Smooth muscle cell (in vitro differentiated cells): ENCODE results near the gene GPC4. TPM values are rescaled to one million over a fixed set of nuclear protein-coding genes. Genes with fewer than 3 reads are reported as not detected.

ENCODE experiments used
- DNase-seq: peaks from one replicate; lab custom pipeline; 2025; ENCODE audit not compliant: unreplicated experiment; lab: John Stamatoyannopoulos, UW
- H2AFZ ChIP-seq: fragments of 200-600 bp; sonication (generic); 2 replicates; pipeline ENCODE4 v1.6.0; 2016; ENCODE audit warnings: antibody characterized with exemption, low read depth, mild to moderate bottlenecking
- H3F3A ChIP-seq: fragments of 200-600 bp; sonication (generic); 2 replicates; pipeline ENCODE4 v1.6.0; 2017; ENCODE audit warnings: antibody characterized with exemption, low read depth
- H3K27ac ChIP-seq: fragments of 200-600 bp; sonication (generic); 2 replicates; pipeline ENCODE4 v1.5.1; 2016; ENCODE audit warnings: low read depth, mild to moderate bottlenecking
- H3K27me3 ChIP-seq: fragments of 200-600 bp; sonication (generic); 2 replicates; pipeline ENCODE4 v1.6.1; 2016; ENCODE audit warnings: low read depth, mild to moderate bottlenecking
- H3K36me3 ChIP-seq: fragments of 200-600 bp; sonication (generic); 2 replicates; pipeline ENCODE4 v1.5.1; 2016; ENCODE audit warnings: low read depth
- H3K4me1 ChIP-seq: fragments of 200-600 bp; sonication (generic); 2 replicates; pipeline ENCODE4 v1.5.1; 2016; ENCODE audit warnings: low read depth
- H3K4me2 ChIP-seq: fragments of 200-600 bp; sonication (generic); 2 replicates; pipeline ENCODE4 v1.6.0; 2016; ENCODE audit warnings: mild to moderate bottlenecking
- H3K4me3 ChIP-seq: fragments of 200-600 bp; sonication (generic); 2 replicates; pipeline ENCODE4 v1.5.1; 2016; ENCODE audit warnings: mild to moderate bottlenecking
- H3K79me2 ChIP-seq: fragments of 200-600 bp; sonication (generic); 2 replicates; pipeline ENCODE4 v1.6.0; 2016; ENCODE audit warnings: low read depth, mild to moderate bottlenecking
- H3K9ac ChIP-seq: fragments of 200-600 bp; sonication (generic); 2 replicates; pipeline ENCODE4 v1.6.0; 2016; ENCODE audit warnings: low read depth
- H3K9me3 ChIP-seq: fragments of 200-600 bp; sonication (generic); replicated peaks from 2 replicates; pipeline ENCODE4 v1.5.1; 2016; ENCODE audit warnings: low read depth
- H4K20me1 ChIP-seq: fragments of 200-600 bp; sonication (generic); 2 replicates; pipeline ENCODE4 v1.6.0; 2016; ENCODE audit warnings: low read depth
- CTCF ChIP-seq: fragments of 200-600 bp; sonication (generic); IDR thresholded peaks from 2 replicates; pipeline ENCODE4 v1.5.1; 2017; ENCODE audit warnings: borderline replicate concordance, mild to moderate bottlenecking, antibody characterized with exemption; ENCODE audit not compliant: insufficient read depth, poor library complexity, severe bottlenecking
- WGBS: methylation state at CpG from one replicate; pipeline ENCODE4 v1.1.7; 2016; ENCODE audit warnings: low lambda C conversion rate; 5-methylcytosine and 5-hydroxymethylcytosine counted together
- polyA plus RNA-seq: library from polyadenylated mRNA; unstranded; fragments of >200 nt; fragmentation: Nextera tagmentation; extraction: Ambion mirVana; gene quantifications from 2 replicates; pipeline ENCODE4 v1.2.1, GENCODE V29; 2016
- total RNA-seq: library from RNA; depleted of rRNA; stranded (reverse); fragments of >200 nt; gene quantifications from 2 replicates; pipeline ENCODE4 v1.2.3, GENCODE V29; 2014

GPC4 gene
- total and polyA plus RNA-seq, 2 experiments from 2014 or later: 36.4 to 36.7 TPM

- H2AFZ ChIP-seq: no peak overlapping the region
- no peaks in the 10 kb centered on the region for H3K79me2 ChIP-seq
- H3F3A ChIP-seq: no peaks in the 10 kb centered on the region
- no peaks in the 10 kb centered on the region for H3K27me3 ChIP-seq
- H4K20me1 ChIP-seq: no peaks in the 10 kb centered on the region
- no peak for TF ChIP-seq CTCF
- no peak overlapping the region for H3K4me3 ChIP-seq
- no peak for DNase-seq
- no peak overlapping the region for H3K9ac ChIP-seq
- no peak overlapping the region for H3K4me2 ChIP-seq
- H3K27ac ChIP-seq: no peak overlapping the region
- H3K36me3 ChIP-seq: no peaks in the 10 kb centered on the region
- WGBS: 71% methylated on average over 3 of the region's 3 CpGs
- no peaks in the 10 kb centered on the region for H3K4me1 ChIP-seq
- H3K9me3 ChIP-seq: no peaks in the 10 kb centered on the region
These were observed 39.2 kb upstream of the GPC4 start for GRCh38 chrX:133454491-133454914.

GRCh38 chrX:133448512-133449076 is 33.3 kb upstream of the GPC4 start:
- no peaks in the 10 kb centered on the region for H3F3A ChIP-seq
- H3K27me3 ChIP-seq: no peaks in the 10 kb centered on the region
- H3K4me3 ChIP-seq: no peak overlapping the region
- no peaks in the 10 kb centered on the region for H3K36me3 ChIP-seq
- no peak for DNase-seq
- peak overlapping the region; percentile 17 for H3K27ac ChIP-seq
- H3K4me1 ChIP-seq: no peaks in the 10 kb centered on the region
- H3K4me2 ChIP-seq: no peak overlapping the region
- no peak for TF ChIP-seq CTCF
- 40% methylated on average over 4 of the region's 4 CpGs for WGBS
- H3K9ac ChIP-seq: no peak overlapping the region
- no peak overlapping the region for H2AFZ ChIP-seq
- H3K79me2 ChIP-seq: no peaks in the 10 kb centered on the region
- no peaks in the 10 kb centered on the region for H4K20me1 ChIP-seq
- no peaks in the 10 kb centered on the region for H3K9me3 ChIP-seq

- H3K4me1 ChIP-seq: no peaks in the 10 kb centered on the region
- H3K36me3 ChIP-seq: no peaks in the 10 kb centered on the region
- no peak overlapping the region for H3K9ac ChIP-seq
- H3K27ac ChIP-seq: no peak overlapping the region
- no peak for DNase-seq
- no peaks in the 10 kb centered on the region for H3K9me3 ChIP-seq
- H3K27me3 ChIP-seq: no peaks in the 10 kb centered on the region
- H3K4me3 ChIP-seq: peak overlapping the region; percentile 49
- peak overlapping the region; percentile 48 for H2AFZ ChIP-seq
- no peak for TF ChIP-seq CTCF
- no peaks in the 10 kb centered on the region for H3F3A ChIP-seq
- WGBS: 43% methylated on average over 16 of the region's 16 CpGs
- H4K20me1 ChIP-seq: no peaks in the 10 kb centered on the region
- H3K4me2 ChIP-seq: peak overlapping the region; percentile 83
- H3K79me2 ChIP-seq: no peaks in the 10 kb centered on the region
These were observed 29.9 kb upstream of the GPC4 start for GRCh38 chrX:133444952-133445831.
